GM21528 (cell line): ENCODE measurements around the gene SNX20.
A peak's percentile ranks its signal among the peaks of the same experiment; 100 is the strongest.

Experiments
- ATAC-seq: cut with Tn5 transposase; IDR thresholded peaks from one replicate; pipeline ENCODE4 v1.9.1; 2021; ENCODE audit warnings: mild to moderate bottlenecking, moderate library complexity; ENCODE audit not compliant: unreplicated experiment, low FRiP score

Gene SNX20

DNA sequence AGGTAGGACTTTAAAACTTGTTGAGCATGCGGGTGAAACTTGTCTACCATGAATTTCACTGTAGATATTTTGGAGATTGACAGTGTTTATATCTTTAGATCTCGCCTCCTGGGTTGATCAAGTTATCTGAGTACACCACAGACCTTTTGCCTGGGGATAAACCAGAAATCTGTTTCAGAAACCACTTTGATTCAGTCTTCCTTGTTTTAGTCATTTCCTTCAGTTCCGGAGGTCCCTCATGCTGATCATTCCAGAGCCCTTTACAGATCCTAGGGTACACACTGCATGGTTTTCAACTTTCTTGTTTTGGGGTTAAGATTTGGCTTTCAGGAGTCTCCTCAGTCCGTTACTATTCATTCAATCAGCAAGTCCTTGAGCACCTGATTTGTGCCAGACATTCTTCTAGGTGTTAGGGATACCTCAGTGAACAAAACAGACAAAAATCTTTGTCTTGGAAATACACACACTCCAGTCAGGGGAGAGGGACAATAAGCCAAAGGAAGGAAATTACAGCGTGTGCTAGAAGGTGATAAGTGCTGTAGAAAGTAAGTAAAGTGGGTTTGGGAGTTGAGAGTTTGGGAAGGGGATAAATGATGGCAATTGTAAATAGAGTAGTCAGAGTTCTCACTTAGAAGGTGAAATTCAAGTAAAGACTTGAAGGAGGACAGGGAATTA lies 24.5 kb upstream of the SNX20 start:
- ATAC-seq, result no peak

DNA sequence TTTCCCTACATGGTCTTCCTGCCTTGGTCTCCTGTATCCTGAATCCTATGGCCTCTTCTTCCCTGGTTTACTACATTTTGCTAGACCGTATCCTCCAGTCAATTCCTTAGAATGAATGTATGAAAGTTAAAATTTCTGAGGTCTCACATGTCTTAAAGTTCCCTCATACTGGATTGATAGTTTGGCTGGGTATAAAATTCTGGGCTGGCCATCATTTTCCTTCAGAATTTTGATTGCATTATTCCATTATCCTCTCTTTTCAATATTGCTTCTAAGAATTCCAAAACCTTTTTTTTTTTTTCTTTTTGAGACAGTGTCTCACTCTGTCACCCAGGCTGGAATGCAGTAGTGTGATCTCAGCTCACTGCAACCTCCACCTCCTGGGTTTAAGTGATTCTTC lies 23.1 kb upstream of the SNX20 start:
- ATAC-seq, result no peak

DNA sequence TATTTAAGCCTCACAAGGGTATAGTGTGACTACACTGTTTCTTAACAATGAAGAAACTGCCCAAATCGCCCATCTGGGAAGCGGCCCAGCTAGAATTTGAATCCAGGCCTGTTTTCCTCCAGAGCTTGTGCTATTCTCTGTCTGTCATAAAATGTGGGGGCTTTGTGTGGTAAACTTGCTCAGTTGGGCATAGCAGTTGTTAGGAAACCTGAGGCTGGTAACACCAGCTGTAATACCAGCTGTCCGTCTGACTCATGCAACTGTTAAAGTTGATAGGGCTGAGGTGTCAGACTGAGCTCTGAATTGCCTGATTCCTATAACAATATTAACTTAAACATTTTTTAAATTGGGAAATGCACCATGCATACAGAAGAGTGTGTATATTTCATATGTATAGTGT lies 21.6 kb upstream of the SNX20 start:
- no peak for ATAC-seq

DNA sequence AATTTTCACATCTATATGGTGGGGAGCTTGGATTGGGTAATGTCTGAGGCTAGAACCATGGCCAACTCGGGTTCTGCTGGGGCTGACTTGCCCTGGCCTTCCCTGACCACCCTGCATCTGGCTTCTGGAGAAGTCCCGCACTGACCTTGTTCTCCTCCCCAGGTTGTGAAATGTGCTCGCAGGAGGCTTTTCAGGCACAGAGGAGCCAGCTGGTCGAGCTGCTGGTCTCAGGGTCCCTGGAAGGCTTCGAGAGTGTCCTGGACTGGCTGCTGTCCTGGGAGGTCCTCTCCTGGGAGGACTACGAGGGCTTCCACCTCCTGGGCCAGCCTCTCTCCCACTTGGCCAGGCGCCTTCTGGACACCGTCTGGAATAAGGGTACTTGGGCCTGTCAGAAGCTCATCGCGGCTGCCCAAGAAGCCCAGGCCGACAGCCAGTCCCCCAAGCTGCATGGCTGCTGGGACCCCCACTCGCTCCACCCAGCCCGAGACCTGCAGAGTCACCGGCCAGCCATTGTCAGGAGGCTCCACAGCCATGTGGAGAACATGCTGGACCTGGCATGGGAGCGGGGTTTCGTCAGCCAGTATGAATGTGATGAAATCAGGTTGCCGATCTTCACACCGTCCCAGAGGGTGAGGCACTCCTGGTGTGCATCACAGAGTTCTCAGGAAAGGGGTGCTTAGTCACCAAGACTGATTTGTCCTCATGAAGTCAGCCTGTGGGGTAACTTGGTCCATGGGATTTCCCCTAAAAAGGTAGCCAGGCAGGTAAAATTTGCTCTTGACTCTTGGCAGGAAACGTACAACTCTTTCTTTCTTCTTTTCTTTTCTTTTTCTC lies 18.4 kb upstream of the SNX20 start:
- ATAC-seq, result no peak

DNA sequence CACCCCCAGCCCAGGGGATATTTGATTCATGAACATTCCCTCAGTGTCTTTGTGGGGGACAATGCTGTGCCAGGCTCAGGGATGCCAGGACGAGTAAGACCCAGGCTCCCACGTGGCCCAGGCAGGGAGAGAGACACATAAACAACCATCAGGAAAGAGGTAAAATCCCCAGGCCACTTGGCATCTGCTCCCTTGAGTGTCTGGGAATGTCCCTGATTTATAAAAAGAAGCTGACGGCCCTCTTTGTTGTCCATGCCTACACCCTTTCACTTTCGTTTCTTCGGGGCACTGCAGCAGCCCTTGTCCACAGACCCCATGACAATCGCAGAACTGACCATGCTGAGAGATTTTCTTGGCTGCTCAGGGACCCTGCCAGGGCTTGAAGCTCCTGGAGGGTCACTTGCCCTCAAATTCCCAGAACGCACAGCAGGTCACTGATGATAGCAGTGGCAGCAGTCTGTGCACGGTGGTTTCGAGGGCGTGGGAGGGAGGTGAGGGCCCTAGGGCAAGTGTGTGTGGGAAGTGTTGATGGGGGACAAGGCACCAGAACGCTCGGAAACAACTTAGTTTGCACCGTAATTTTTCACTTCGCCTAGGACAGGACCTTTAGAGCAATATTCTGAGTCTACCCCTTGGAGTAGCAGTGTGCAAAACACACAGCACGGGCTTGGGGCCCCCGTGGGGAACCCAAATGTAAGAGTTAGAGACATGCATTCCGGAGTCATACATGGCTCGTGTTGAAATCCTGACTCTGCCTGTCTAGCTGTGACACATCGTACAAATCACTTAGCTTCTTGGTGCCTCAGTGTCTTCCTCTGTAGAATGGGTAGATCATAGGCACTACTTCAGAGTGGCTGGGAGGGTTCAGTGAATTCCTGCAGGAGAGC lies 17.0 kb upstream of the SNX20 start:
- peak; percentile 43 for ATAC-seq

DNA sequence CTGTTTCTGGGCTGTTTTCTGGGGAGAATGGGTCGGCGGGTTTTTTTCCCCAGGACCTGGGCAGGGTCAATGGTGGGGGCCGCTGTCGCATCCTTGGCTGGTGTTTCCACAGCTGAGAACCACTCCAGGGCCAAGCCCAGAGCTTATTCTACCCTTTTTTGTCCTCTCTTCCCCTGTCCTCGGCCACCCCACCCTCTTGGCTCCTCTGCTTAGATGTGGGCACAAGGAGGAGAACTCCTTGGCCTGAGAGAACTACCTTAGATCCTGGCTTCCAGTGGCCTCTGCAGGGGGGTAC lies 16.3 kb upstream of the SNX20 start:
- no peak for ATAC-seq

DNA sequence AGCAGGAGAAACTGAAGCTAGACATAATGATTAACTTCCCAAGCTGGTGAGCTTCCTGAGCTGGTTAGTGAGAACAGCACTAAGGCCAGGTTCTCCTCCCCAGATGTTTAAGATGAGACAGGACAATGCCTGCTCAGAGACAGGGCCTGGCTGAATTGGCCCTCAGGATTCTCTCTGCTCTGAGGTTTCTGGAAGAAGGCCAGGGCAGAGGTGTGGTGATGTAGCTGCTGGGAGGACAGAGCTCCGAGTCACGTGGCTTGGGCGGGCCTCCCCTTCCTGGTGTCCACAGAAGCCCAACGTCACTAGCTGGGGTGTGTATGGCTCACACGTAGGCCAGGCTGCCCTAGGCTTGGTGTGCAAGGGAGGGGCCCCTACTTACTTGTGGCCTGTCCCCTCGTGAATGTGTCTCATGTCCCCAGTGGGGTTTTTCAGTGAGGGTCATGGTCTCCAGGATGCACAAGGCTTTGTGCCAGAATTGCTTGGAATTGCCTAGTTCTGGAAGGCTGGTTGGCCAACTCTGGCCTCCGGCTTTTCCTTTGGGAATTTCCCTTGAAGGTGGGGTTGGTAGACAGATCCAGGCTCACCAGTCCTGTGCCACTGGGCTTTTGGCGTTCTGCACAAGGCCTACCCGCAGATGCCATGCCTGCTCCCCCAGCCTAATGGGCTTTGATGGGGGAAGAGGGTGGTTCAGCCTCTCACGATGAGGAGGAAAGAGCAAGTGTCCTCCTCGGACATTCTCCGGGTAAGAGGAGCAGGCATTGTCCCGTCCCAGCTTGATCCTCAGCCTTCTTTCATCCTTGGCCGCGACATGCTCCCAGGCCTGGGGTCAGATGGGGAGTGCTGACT lies 15.7 kb upstream of the SNX20 start:
- peak; percentile 47 for ATAC-seq

DNA sequence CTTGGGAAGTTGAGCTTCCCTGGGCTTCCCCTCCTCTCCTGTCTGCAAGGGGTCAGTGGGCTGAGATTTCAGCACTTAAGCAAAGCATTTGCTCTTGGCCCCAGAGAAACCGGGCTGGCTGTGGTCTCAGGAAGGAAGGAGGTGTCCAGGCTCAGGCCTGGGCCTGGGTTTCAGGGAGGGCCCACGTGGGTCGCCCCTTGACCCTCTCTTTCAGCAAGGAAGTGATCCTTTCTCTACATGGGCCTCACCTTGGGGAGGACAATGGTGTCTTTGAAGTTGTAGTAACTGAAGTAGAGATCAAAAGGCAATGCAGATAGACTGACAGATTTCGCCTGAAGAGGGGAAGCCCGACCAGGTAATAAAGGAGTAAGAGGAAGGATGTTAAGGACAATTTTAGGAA lies 15.0 kb upstream of the SNX20 start:
- no peak for ATAC-seq

DNA sequence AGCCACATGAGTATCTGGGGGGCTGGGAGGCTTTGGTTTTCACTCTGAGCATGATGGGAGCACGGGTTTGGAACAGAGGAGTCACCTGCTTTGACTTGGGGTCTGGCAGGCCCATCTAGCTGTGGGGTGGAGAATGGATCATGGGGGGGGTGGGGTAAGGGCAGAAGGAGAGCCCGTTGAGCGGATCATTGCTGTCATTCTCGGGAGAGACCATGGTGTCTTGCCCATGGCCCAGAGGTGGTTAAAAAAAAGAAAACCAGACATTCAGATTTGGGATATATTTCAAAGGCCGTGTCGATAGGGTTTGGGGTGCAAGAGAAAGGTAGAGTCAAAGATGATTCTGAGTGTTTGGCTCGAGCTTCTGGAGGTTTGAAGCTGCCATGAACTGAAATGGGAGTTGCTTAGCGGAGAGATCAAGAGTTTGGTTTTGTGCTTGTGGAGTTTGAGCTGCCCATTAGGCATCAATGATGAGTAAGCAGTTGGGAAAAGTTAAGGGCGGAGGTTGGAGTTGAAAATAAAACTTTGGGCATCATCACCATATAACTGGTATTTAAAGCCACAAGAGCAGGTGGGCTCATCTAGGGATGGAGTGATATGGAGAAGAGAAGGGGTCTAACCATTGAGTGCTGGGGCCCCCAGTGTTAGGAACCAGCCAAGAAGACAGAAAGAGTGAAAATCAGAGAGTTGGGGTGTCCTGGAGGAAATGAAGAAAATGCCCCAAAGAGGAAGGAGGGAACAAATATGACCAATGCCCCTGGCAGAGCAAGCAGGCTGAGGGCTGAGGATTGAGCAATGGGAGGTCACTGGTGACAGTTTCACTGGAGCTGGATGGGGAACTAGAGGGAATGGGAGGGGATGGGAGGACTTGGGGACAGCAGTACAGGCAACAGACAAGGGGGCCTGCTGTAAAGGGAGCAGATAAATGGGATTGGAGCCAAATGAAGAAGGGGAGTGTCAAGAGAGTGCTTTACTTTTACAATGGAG lies 14.2 kb upstream of the SNX20 start:
- no peak for ATAC-seq

DNA sequence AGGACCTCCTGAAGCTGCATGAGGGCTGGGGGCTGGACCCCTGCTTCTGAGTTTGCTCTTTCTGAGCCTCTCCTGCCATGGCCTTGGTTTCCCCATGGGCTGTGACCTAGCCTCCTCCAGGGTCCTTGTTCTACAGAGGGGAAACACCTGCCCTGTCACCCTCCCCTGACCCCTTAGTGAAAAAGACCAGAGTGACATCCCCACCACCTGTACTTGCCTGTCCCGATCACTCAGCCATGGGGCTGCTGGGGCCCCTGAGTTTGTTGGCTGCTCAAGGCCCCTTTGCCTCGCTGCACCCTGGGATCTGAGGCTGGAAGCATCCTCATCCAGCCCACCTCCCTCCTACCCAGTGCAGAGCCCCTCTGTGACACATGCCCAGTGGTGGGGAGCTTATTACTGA lies 13.1 kb upstream of the SNX20 start:
- ATAC-seq, result no peak

DNA sequence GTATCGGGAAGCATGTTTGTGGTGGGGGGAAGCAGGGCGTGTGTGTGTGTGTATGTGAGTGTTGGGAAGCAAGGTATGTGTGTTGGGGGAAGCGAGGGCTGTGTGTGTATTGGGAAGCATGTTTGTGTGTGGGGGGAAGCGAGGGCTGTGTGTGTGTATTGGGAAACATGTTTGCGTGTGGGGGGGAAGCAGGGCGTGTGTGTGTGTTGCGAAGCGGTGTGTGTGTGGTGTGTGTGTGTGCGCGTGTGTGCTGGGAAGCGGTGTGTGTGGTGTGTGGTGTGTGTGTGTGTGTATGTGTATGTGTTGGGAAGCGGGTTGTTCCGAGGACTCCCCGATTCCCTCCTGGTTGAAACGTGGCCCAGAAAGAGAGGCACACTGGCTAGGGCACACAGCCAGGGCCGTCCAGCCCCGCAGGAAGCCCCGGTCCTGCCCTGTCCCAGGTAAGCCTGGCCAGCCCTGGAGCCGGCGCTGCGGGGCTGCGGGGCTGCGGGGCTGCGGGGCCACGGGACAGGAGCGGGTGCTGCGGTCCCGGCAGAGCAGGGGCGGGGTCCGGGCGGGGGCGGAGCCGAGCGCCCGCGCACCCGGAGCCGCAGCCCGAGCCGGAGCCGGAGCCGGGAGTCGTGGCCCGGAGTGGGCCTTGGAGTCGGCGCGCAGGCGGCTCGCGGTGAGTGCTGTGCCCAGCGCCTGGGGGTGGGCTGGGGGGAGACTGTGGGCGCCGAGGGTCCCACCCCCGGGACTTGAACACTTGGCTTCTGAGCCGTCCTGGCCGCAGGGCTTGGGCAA lies 12.1 kb upstream of the SNX20 start, which contains the start of gene NOD2:
Gene NOD2 (plus strand): TSS at position 608 of the 783 bp plus-strand sequence. CDS start 5,890 bp downstream, outside the sequence.
- ATAC-seq, result no peak

DNA sequence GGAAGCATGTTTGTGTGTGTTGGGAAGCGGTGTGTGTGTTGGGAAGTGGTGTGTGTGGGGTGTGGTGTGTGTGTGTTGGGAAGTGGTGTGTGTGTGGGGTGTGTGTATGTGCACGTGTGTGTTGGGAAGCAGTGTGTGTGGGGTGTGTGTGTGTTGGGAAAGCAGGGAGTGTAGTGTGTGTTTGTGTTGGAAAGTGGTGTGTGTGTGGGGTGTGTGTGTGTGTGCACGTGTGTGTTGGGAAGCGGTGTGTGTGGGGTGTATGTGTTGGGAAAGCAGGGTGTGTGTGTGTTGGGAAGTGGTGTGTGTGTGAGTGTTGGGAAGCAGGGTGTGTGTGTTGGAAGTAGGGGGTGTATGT lies 11.5 kb upstream of the SNX20 start:
- ATAC-seq, result no peak

DNA sequence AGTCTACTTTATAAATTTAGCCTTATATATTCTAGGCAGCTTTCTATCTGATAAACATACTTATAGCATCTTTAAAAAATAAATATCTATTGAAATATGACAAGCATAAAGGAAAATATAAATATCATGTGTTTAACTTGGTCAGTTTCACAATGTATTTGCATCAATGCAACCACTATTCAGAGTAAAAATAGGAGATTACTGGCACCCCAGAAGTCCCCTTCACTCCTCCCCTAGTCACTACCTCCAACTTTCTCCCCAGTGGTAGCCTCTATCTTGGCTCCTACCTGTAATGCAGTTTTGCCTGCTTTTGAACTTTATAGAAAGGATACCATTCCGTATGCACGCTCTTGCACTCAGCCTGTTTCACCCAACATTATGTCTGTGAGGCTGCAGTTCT lies 9.1 kb upstream of the SNX20 start:
- ATAC-seq, result no peak

DNA sequence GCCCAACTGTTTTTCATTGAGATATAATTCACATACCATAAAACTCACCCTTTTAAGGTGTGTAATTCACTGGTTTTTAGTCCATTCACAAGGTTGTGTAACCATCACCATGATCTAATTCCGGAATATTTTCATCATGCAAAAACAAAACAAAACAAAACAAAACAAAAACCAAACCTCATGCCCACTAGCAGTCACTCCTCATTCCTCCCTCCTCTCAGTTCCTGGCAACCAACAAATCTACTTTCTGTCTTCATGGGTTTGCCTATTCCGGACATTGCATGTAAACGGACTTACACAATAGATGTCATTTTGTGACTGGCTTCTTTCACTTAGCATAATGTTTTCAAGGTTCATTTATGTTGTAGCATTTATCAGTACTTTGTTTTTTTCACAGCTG lies 7.8 kb upstream of the SNX20 start:
- no peak for ATAC-seq

DNA sequence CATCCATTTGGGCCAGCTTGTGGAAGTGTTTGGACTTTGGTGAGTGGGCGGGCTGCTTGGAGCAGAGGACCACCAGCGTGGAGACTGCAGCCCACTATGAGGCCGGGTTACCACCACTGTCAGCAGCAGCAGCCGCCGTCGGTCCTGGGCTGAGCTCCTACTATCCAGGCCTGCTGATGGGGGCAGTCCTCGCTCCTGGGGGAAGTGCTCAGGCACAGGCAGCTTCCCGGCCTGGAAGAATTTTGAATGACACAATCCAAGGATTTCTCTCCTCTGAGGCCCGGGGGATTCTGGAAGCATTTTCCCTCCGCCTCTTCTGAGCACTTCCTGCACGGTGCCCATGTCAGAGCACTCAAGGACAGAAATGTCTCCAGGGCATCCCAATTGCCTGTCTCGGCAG lies 7.0 kb upstream of the SNX20 start:
- no peak for ATAC-seq

DNA sequence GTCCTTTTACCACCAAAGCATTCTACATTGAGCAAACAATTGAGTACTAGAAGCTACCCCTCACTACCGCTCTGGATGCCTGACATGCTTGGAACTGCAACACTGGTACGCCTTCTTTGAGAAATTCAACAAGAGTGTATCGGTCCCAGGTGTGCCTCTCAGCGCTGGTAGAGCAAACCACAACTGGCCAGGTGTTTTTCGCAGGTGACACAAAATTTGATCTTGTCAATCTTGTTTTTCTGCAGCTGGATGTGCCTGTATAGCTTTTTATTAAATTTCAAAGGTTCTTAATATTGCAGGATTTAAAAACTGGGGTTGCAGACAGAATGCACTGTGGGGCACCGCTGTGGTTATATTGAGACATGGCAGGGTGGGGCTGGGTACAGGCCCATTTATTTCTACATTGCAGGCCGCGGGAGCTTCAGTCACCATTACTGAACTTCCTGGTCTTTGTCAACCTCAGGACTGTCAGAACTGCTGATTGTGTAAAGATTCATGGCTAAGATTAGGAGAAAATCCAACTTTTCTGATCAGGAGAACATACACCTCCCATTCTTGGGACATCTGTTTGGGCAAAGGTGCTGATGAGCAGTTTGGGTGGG lies 4.5 kb upstream of the SNX20 start:
- no peak for ATAC-seq

DNA sequence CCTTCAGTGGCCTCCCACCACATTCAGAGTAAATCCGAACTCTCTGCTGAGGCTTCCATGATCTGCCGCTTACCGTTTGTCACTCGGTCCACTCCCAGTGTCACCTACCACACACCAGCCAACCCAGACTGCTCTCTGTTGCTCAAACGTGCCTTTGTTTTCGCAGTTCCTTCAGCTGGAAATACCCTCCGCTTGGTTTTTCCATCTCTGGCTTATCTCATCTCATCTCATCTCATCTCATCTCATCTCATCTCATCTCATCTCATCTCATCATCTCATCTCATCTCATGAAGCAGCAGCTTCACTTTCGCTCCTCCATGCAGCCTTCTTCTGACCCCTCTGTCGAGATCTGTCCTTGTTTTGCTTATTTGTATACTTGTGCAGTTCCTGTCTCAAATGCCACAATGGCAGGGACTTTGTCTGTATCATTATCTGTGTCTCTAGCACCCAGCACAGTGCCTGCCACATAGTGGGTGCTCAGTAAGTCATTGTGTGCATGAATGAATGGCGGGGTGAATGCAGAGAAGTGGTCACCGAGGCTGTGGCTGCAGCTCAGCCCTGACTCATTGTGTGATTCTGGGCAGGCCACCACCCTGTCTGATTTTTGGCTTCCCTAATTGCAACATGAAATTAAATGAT lies 3.8 kb upstream of the SNX20 start:
- ATAC-seq, result no peak
